Measurements from ENCODE around the gene NTRK2. TPM values are rescaled to one million over a fixed set of nuclear protein-coding genes. Genes with fewer than 3 reads are reported as not detected.

The NTRK2 gene
- total and polyA plus RNA-seq, 10 of the 15 experiments (the other 5 are each of a cell fraction or from before 2014, with no cell fraction given), result 0.42 to 4.6 (median 0.65) TPM

DNA sequence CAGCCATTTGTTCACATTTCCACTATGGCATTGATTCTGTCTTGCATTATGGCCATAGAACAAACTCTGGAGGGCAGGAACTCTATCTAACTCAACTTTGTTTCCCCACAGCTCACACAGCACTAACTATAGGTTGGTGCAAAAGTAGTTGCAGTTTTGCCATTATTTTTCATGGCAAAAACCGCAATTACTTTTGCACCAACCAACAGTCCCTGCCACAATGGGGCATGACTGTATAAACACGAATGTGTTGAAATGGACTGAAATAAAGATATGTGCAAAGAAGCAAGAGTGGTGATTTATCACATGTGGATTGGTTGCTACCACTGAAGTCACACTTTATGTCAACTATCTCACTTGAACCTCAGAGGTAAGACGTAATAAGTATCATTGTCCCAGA is 338.7 kb downstream of the NTRK2 start (continued):
- TF ChIP-seq E2F4 (IDR thresholded peaks at IDR 0.05; ENCODE audit: low read depth, low read length) (no peak), MTA2 (IDR thresholded peaks at IDR 0.05; ENCODE audit: low read depth) (no peak), SREBF1 (IDR thresholded peaks at IDR 0.05; ENCODE audit: low read length) (no peak), TCF3 (IDR thresholded peaks at IDR 0.05; ENCODE audit: borderline replicate concordance, insufficient read depth, low read depth, low read length) (no peak), ZBED1 (IDR thresholded peaks at IDR 0.05; ENCODE audit: borderline replicate concordance) (no peak), SMC3 (IDR thresholded peaks at IDR 0.05; ENCODE audit: borderline replicate concordance, low read length) (no peak), CHD4 (IDR thresholded peaks at IDR 0.05) (no peak), KAT2A (conservative IDR thresholded peaks at IDR 0.05; ENCODE audit: control insufficient read depth, low read depth, low read length) (no peak)

- BruUV-seq (replicated peaks), result no TSS peak
- RAD21 ChIA-PET (ENCODE audit: unreplicated experiment), result no interaction called here
- Histone ChIP-seq H3K9ac (ENCODE audit: control insufficient read depth, insufficient read depth, low read length) (no peak overlapping the region), H3K27me3 (replicated peaks in 1 of 2; ENCODE audit: control insufficient read depth in 2 of 2, insufficient read depth in 2 of 2, low read length in 1 of 2) (0 out of 4 replicates have a peak, but pooled peaks cover 0 to 2% of the 10 kb centered on the region in 2 experiments), H3K4me2 (ENCODE audit: control insufficient read depth, insufficient read depth) (no peak overlapping the region), H4K20me1 (ENCODE audit: control insufficient read depth, insufficient read depth) (no peaks in the 10 kb centered on the region), H2AFZ (ENCODE audit: control insufficient read depth, low read depth, low read length) (no peak overlapping the region), H3K79me2 (ENCODE audit: control insufficient read depth, insufficient read depth, low read length) (no peaks in the 10 kb centered on the region), H3K36me3 (ENCODE audit: control insufficient read depth in 2 of 2, insufficient read depth in 2 of 2, low read length in 1 of 2) (no peaks in the 10 kb centered on the region), H3K27ac (ENCODE audit: control insufficient read depth, insufficient read depth) (no peak overlapping the region), H3K9me3 (replicated peaks; ENCODE audit: control insufficient read depth, insufficient read depth, low read length) (no peaks in the 10 kb centered on the region; the same call in 2 of the 3 replicates), H3K4me3 (no peak overlapping the region), H3K4me1 (ENCODE audit: control insufficient read depth, insufficient read depth, low read length) (peaks cover 9% of the 10 kb centered on the region)
- in situ Hi-C loops (cut with MboI), result no loop called here
- intact Hi-C loops (cut with micrococcal nuclease; ENCODE audit: unreplicated experiment), result loop anchor here (5.0 kb wide), 1 partner anchor 133 kb away; no protein-coding TSS in a partner anchor
- FAIRE-seq, result peak; percentile 65
- peak; percentile 85 for ATAC-seq
- peak; percentile 4 for DNase-seq (ENCODE audit: low read depth, low spot score)
- 33% methylated on average over 1 of the region's 1 CpG for WGBS (ENCODE audit: insufficient coverage, insufficient replicate concordance, low lambda C conversion rate, missing lambda C conversion rate)
- SMC1A ChIA-PET (ENCODE audit: uncharacterized antibody, unreplicated experiment), result interaction anchor here (0.8 to 1.5 kb wide), 6 partner anchors 8 to 95 kb away, joined by 3 to 6 read pairs (median 4); no protein-coding TSS in a partner anchor
- CTCF ChIA-PET, result interaction anchor here (0.7 to 2.4 kb wide), 6 partner anchors 10 to 133 kb away, joined by 3 to 7 read pairs (median 4); no protein-coding TSS in a partner anchor
- TF ChIP-seq TAF1 (IDR thresholded peaks at IDR 0.05; ENCODE audit: borderline replicate concordance, low read depth, low read length) (no peak), PAX5 (IDR thresholded peaks at IDR 0.05; ENCODE audit: borderline replicate concordance, low read depth, low read length) (peak; percentile 98), TCF12 (IDR thresholded peaks at IDR 0.05; ENCODE audit: low read depth, low read length) (peak; percentile 59; the same call in 1 of the 2 replicates), ZNF217 (IDR thresholded peaks at IDR 0.05) (peak; percentile 79), MEF2B (IDR thresholded peaks at IDR 0.05; ENCODE audit: partially characterized antibody, poor library complexity, severe bottlenecking) (no peak), CTCF (IDR thresholded peaks at IDR 0.05 in 2 of 3, conservative IDR thresholded peaks at IDR 0.05 in 1 of 3; ENCODE audit: control insufficient read depth in 2 of 3, extremely low read depth in 1 of 3, insufficient read depth in 1 of 3, low read depth in 3 of 3, low read length in 3 of 3) (peak in 1 of 3 experiments; percentile 19; a peak in 1 of 6 replicates)
- POLR2A ChIA-PET, result no interaction called here
Measured at GRCh38 chr9:85009251-85009650, 339.7 kb downstream of the NTRK2 start.
